SK-N-MC (cell line): Measurements from ENCODE around the gene NFATC1.

Experiments used
- DNase-seq: peaks from one replicate; pipeline ENCODE4 v3.0.0-alpha.2; 2011; ENCODE audit warnings: low read depth, low spot score
- H3K27ac ChIP-seq: fragments of 200-600 bp; sonication (generic); 2 replicates; pipeline ENCODE4 v1.5.1; 2016; ENCODE audit warnings: mixed run types
- H3K36me3 ChIP-seq: fragments of 200-600 bp; sonication (generic); 2 replicates; pipeline ENCODE4 v1.6.1; 2017; ENCODE audit warnings: antibody characterized with exemption, low read length, mixed read lengths; ENCODE audit not compliant: insufficient read depth
- H3K4me3 ChIP-seq: fragments of 200-600 bp; sonication (generic); 2 replicates; pipeline ENCODE4 v1.5.1; 2016
- H3K9ac ChIP-seq: fragments of 200-600 bp; sonication (generic); 2 replicates; pipeline ENCODE4 v1.8.0; 2017; ENCODE audit warnings: mixed run types, mixed read lengths; ENCODE audit not compliant: insufficient read length
- H3K9me3 ChIP-seq: fragments of 200-600 bp; sonication (generic); 2 replicates; pipeline ENCODE4 v1.6.1; 2017; ENCODE audit warnings: low read depth, mild to moderate bottlenecking, antibody characterized with exemption, low read length, moderate library complexity, mixed read lengths
- EZH2 ChIP-seq: fragments of 200-600 bp; sonication (generic); IDR thresholded peaks from one replicate; pipeline ENCODE4 v1.6.1; 2017; ENCODE audit warnings: antibody characterized with exemption
- FOXP2 ChIP-seq: optimal IDR thresholded peaks from 2 replicates; pipeline ENCODE3; 2011; ENCODE audit warnings: mild to moderate bottlenecking, moderate library complexity; ENCODE audit not compliant: insufficient read depth; ENCODE audit errors: extremely low read length, control extremely low read depth
- POLR2AphosphoS5 ChIP-seq: IDR thresholded peaks from 2 replicates; pipeline ENCODE4 v1.6.1; 2012; ENCODE audit warnings: mild to moderate bottlenecking, low read depth, low read length, borderline replicate concordance

NFATC1 gene

GRCh38 chr18:79559436-79559835 lies 163.7 kb downstream of the NFATC1 start:
- H3K9me3 ChIP-seq, result no peaks in the 10 kb centered on the region
- H3K9ac ChIP-seq, result no peak overlapping the region
- no peak overlapping the region for H3K27ac ChIP-seq
- H3K36me3 ChIP-seq, result no peaks in the 10 kb centered on the region
- DNase-seq, result no peak
- H3K4me3 ChIP-seq, result no peak overlapping the region
- TF ChIP-seq FOXP2 (no peak), EZH2 (no peak), POLR2AphosphoS5 (no peak)

GRCh38 chr18:79560042-79560860 lies 164.5 kb downstream of the NFATC1 start:
- no peak overlapping the region for H3K9ac ChIP-seq
- no peak for TF ChIP-seq POLR2AphosphoS5
- TF ChIP-seq EZH2, result no peak
- H3K4me3 ChIP-seq, result no peak overlapping the region
- H3K36me3 ChIP-seq, result no peaks in the 10 kb centered on the region
- H3K27ac ChIP-seq, result no peak overlapping the region
- DNase-seq, result no peak
- H3K9me3 ChIP-seq, result no peaks in the 10 kb centered on the region

GRCh38 chr18:79560861-79561210 lies 165.1 kb downstream of the NFATC1 start:
- H3K4me3 ChIP-seq, result no peak overlapping the region
- TF ChIP-seq POLR2AphosphoS5 (no peak), FOXP2 (no peak), EZH2 (no peak)
- no peak overlapping the region for H3K27ac ChIP-seq
- H3K9ac ChIP-seq, result no peak overlapping the region
- H3K9me3 ChIP-seq, result no peaks in the 10 kb centered on the region
- DNase-seq, result no peak
- H3K36me3 ChIP-seq, result no peaks in the 10 kb centered on the region

- TF ChIP-seq POLR2AphosphoS5 (no peak), EZH2 (no peak), FOXP2 (no peak)
- DNase-seq, result no peak
- H3K36me3 ChIP-seq, result no peaks in the 10 kb centered on the region
Measured at GRCh38 chr18:79563949-79564348, 168.2 kb downstream of the NFATC1 start.

GRCh38 chr18:79564441-79564840 lies 168.7 kb downstream of the NFATC1 start:
- Histone ChIP-seq H3K4me3 (no peak overlapping the region), H3K36me3 (no peaks in the 10 kb centered on the region), H3K27ac (no peak overlapping the region), H3K9me3 (no peaks in the 10 kb centered on the region), H3K9ac (no peak overlapping the region)
- no peak for TF ChIP-seq POLR2AphosphoS5
- TF ChIP-seq FOXP2, result no peak
- no peak for TF ChIP-seq EZH2
- DNase-seq, result no peak

More at GRCh38 chr18:79563949-79564348, 168.2 kb downstream of the NFATC1 start:
- H3K27ac ChIP-seq, result no peak overlapping the region
- H3K9me3 ChIP-seq, result no peaks in the 10 kb centered on the region
- H3K9ac ChIP-seq, result no peak overlapping the region
- H3K4me3 ChIP-seq, result no peak overlapping the region

GRCh38 chr18:79566771-79567431 lies 171.2 kb downstream of the NFATC1 start:
- H3K9ac ChIP-seq, result no peak overlapping the region
- H3K9me3 ChIP-seq, result no peaks in the 10 kb centered on the region
- no peaks in the 10 kb centered on the region for H3K36me3 ChIP-seq
- DNase-seq, result no peak
- no peak overlapping the region for H3K27ac ChIP-seq
- no peak for TF ChIP-seq POLR2AphosphoS5
- TF ChIP-seq FOXP2, result no peak
- TF ChIP-seq EZH2, result no peak
- no peak overlapping the region for H3K4me3 ChIP-seq

- no peak for DNase-seq
- no peaks in the 10 kb centered on the region for H3K36me3 ChIP-seq
- H3K9me3 ChIP-seq, result no peaks in the 10 kb centered on the region
- H3K4me3 ChIP-seq, result no peak overlapping the region
- H3K27ac ChIP-seq, result no peak overlapping the region
- TF ChIP-seq EZH2, result no peak
- TF ChIP-seq POLR2AphosphoS5, result no peak
- no peak for TF ChIP-seq FOXP2
- no peak overlapping the region for H3K9ac ChIP-seq
Measured at GRCh38 chr18:79567481-79568147, 171.9 kb downstream of the NFATC1 start.

- Histone ChIP-seq H3K9ac (no peak overlapping the region), H3K36me3 (no peaks in the 10 kb centered on the region), H3K27ac (no peak overlapping the region), H3K4me3 (no peak overlapping the region), H3K9me3 (no peaks in the 10 kb centered on the region)
- DNase-seq, result no peak
- TF ChIP-seq FOXP2, result no peak
- TF ChIP-seq POLR2AphosphoS5, result no peak
- TF ChIP-seq EZH2, result no peak
Measured at GRCh38 chr18:79568543-79569205, 172.9 kb downstream of the NFATC1 start.
